ENCODE measurements around the gene SLC4A2.

The SLC4A2 gene

DNA sequence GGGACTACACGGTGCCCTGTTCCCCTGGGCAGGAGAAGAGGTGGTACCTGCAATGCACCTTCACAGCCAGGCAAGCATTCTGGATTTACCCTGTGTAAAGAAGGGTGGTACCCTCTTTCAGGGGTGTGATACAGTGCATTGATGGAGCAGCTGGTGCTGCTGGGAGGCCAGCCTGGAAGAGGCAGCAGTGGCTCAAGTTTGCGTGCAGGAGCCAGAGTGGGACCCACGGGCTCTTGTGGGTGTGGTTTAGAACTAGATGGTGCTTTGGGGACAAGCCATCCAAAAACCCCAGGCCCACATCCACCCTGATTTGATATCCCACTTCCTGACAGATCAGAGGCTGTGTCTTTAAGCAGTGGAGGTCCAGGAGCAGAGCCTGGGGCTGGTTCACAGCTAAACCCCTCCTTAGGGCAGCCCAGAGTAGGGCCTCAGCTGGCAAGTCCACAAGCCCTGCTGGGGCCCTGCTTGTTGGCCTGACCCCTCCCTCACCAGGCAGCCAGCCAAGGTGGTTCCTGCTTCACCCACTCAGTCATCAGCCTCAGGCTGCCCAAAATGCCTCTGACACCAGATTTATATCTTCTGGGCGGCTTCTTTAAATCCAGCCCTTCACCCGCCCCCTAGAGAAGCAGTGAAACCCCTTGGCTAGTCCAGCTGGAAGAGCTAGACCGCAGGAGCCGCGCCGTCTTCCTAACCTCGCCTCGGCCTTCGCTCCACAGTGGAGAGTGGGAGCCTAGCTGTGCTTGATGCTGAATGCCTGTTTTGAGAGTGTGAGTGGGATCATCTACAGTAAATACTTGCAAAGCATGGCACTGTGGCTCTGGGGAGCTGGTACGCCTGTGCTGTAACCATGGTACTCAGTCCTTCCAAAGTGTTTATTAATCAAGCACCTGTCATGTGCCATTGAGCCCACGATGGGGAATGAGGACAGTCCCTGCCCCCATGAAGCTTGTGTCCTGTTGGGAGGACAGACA, 12.5 kb upstream of the SLC4A2 start:
- no peak for DNase-seq

- no peak for DNase-seq
Observed at GRCh38 chr7:151047976-151048815, 11.2 kb upstream of the SLC4A2 start, which contains the start of gene ASIC3. Gene ASIC3 (plus strand): TSS chr7:151048531. CDS start chr7:151048886, 355 bp downstream.

DNA sequence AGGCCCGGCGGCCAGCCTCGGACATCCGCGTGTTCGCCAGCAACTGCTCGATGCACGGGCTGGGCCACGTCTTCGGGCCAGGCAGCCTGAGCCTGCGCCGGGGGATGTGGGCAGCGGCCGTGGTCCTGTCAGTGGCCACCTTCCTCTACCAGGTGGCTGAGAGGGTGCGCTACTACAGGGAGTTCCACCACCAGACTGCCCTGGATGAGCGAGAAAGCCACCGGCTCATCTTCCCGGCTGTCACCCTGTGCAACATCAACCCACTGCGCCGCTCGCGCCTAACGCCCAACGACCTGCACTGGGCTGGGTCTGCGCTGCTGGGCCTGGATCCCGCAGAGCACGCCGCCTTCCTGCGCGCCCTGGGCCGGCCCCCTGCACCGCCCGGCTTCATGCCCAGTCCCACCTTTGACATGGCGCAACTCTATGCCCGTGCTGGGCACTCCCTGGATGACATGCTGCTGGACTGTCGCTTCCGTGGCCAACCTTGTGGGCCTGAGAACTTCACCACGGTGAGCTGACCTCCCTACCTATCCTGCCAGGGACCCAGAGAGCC, 10.4 kb upstream of the SLC4A2 start:
- DNase-seq = no peak

DNA sequence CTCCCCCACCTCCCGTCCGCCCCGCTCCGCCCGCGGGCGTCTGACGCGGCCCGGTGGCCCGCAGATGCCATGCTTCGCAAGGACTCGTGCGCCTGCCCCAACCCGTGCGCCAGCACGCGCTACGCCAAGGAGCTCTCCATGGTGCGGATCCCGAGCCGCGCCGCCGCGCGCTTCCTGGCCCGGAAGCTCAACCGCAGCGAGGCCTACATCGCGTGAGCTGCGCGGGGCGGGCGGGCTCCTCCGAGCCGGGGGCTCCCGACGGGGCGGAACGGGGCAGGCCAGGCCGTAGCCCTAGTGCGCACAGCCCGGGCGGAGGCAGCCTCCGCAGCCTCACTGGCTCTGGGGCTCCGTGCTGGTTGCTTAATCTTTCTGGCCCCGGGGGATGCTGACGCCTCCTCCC, 8.3 kb upstream of the SLC4A2 start:
- DNase-seq = peak; percentile 33

GRCh38 chr7:151053096-151053495, 6.3 kb upstream of the SLC4A2 start:
- no peak for DNase-seq

GRCh38 chr7:151053751-151054150, 5.6 kb upstream of the SLC4A2 start:
- no peak for DNase-seq

DNA sequence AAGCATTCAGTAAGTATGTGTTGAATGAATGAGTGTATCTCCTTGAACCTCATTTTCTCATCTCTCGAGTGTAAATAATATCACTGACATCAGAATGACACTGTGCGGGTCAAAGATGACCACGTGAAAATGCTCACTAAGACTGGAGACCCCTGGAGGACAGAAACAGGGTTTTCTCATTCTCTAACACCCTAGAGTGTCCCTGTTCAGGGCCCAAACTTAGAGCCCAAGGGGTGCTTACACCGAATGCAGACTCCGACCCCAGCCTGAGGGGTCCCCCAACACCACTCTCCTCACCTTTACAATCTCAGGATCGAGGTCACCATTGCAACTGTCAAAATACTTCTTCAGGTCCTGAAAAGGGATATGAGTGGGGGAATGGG, 3.1 kb upstream of the SLC4A2 start:
- DNase-seq = no peak

- DNase-seq = no peak
Observed at GRCh38 chr7:151056666-151057505, 2.5 kb upstream of the SLC4A2 start.

DNA sequence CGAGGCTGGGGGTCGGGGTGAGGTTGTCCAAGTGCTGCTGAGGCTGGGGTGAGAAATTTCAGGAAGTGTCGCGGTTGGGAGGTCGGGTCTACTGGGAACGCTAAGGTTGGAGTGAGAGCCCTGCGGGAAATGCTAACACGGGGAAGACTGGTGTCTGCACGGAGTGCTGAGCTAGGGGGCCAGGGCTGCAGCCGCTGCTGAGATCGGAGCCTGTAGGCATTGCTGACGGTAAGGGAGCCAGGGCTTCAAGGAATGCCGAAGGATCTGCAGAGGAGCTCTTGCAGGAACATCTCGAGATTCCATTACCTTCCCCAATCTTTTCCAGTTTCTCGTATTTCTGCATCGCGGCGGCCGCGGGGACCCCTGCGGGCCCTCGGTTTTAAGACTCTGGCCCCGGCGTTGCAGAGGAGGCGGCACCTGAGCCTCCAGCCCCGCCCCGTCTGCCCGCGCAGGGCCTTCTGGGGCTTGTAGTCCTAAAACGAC, 1.8 kb upstream of the SLC4A2 start, which contains the start of gene CDK5:
TSS of gene CDK5 (minus strand) at position 392 of the 483 bp plus-strand sequence. CDS start at position 343, 49 bp downstream.
- DNase-seq = no peak

- peak; percentile 83 for DNase-seq
Observed at GRCh38 chr7:151057989-151058780, 1.2 kb upstream of the SLC4A2 start.

- DNase-seq = no peak
Observed at GRCh38 chr7:151058781-151059366, 515 bp upstream of the SLC4A2 start.

DNA sequence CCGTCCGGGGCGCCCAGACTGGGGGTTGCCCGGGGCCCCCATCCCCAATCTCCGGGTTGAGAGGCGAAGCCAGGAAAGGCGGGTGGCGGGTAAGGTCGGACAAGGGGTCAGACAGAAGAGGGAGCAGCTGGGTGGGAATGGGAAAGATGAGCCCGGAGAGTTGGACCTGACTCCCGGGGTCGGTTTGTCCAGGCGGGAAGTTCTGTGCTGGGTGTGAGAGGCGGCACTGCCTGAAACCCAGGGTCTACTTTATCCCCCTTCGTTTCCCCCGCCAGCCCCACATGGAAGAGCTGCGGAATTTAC, 675 bp downstream of the SLC4A2 start:
- no peak for DNase-seq

DNA sequence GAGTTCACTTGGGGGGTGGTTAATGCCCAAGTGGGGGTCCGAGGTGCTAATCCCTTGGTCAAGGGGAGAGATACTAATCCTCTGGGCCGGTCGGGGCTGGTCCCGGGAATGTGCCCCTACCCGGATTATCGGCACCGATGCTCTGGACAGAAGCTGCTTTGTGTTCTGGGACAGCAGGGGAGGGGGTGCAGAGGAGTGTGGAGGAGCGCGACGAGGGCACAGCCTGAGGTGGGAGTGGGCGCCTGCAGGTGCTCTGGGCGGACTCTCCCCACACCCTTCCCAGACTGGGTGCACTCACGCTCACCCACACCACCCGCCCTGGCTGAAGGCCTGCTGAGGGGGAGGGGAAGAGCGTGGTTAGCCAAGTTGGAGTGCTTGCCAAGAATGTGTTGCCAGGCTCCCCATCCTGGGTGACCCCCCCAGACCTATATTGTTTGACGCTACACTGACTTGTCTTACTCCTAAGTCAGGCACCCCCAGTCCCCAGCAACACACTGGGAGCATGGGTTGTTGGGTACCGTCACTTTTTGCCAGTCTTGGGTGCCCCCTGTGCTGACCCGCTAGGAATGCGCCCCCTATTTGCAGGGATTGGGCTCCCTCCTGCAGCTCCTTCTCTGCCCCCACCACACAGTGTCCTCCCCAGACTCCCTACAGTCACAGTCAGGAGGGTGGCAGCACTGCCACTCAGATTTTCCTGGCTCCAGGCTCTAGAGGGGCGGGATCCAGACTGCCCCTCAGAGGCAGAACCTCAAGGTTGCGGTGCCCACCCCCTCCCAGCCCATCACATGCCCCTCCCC, 1.2 kb downstream of the SLC4A2 start:
- DNase-seq = no peak

DNA sequence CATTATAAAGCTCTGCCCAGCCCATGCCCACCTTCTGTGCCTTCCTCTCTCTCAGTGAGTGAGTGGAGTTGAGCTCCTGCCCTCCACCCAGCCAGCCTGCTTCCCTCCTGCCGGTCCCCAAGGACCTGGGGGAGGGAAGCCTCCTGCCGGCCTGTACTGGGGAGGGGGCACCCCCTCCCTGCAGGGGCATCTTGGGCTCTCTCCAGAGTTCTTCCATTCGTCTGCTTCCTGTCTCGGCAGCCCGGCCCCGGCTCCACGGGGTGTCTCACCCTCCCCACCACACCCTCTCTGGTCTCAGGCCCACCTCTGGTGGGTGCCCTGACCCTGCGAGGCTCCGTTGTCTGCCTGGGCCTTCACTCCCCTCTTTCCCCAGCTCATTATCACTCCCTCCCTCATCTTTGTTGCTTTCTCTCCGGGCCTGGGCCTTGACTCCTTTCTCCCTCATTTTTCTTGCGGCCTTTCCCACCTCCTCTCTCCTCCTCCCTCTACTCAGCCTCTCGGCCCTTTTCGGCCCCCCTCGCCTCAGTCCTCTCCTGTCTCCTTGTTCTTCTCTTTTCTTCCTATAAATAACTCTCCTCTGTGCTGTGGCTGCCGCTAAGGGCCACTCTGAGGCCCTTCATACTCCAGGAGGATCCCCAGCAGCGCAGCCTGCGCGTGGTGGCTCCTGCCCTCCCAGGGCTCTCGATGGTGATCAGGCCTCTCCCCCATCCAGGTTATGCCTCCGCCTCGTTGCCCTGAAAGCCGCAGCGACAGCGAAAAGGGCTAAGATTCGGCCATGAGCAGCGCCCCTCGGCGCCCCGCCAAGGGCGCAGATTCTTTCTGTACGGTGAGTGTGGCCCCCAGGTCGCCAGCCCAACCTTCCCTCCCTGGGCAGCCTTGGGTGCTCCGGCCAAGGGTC, 2.1 kb downstream of the SLC4A2 start:
- DNase-seq = no peak

DNA sequence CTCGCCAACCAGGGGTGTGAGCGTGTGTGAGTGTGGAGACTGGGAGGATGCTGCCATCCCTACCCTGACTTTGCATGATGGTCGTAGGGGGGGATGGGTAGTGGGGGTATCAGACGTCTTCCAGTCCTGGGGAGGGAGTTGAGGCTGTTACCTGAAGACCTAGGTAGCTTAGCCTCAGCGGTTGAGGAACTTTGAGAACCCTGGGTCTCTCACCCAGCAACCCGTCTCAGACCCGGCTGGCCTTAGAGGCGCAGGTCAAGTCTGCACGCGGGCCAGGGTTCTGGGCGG, 2.7 kb downstream of the SLC4A2 start:
- no peak for DNase-seq

DNA sequence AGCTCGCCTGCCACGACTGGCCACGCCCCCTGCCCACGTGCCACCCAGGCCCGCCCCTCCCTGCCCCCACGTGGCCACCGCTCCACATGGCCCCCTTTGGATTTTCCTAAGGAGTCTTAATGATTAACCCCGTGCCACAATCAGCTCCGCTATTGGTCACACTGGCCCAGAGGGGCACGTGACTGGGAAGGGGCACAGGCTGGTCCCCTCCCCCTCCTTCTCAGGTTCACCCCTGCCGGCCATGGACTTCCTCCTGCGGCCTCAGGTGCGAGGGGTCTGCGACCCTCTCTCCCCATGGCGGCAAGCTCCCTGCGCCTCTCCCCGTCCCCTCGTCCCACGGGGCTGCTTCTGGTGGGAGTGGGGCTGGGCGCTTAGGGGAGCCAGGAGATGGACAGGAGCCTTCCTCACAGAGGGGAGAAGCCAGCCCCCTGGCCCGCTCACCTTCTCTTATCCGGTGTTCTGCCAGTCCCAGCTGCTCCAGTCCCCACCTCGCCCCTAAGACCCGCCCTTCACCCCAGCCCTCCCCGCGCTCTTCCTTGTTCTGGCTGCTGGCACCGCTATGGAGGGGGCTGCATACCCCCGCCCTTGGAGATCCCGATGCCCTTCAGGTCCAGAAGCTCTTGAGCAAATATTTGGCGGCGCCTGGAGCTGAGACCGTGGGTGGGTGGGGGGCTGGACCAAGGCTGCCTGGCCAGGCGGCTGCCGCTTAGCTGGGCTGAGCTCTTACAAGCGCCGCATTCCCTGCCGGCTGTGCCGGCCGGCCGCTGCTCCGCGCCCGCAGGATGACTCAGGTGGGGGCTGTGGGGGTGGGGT, 3.2 kb downstream of the SLC4A2 start:
- no peak for DNase-seq

DNA sequence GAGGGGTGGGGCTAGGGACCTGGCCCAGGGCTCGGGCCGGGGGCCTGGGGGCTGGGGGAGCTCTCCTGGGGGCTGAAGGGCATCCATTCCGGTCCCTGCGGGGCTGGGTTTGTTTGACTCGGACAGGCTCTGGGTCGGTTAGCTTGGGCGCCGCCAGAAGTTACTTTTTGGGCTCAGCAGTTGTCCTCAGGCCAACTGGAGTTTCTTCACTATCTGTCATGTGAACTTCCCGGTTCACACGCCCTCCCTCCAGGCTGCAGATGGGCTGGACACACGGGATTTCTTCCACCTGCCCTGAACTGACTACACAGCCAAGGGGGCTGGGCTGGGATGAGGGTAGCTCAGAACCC, 3.8 kb downstream of the SLC4A2 start:
- no peak for DNase-seq

DNA sequence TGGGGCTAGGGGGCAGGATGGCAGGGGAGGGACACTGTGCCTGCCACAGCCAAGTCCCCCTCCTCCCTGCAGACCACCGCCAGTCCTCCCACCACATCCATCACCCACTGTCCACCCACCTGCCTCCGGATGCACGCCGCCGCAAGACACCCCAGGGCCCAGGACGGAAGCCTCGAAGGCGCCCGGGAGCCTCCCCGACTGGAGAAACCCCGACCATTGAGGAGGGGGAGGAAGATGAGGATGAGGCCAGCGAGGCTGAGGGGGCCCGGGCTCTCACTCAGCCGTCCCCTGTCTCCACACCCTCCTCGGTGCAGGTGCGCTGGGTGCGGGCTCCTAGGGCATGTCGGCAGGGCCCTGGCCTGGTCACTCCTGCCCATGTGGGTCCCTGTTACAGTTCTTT, 5.1 kb downstream of the SLC4A2 start:
- DNase-seq = no peak

- no peak for DNase-seq
Observed at GRCh38 chr7:151064993-151065392, 5.6 kb downstream of the SLC4A2 start.
